IPS-18a (cell line): Measurements from ENCODE around the gene TSPAN11.

Experiments
- H3K27ac ChIP-seq: one replicate; pipeline ENCODE4 v1.5.1; 2013; ENCODE audit warnings: low read length
- H3K27me3 ChIP-seq: one replicate; pipeline ENCODE4 v1.6.1; 2013; ENCODE audit warnings: mild to moderate bottlenecking, low read length; ENCODE audit not compliant: control insufficient read depth, insufficient read depth
- H3K36me3 ChIP-seq: one replicate; pipeline ENCODE4 v1.6.1; 2013; ENCODE audit warnings: low read depth, low read length; ENCODE audit not compliant: control insufficient read depth
- H3K4me1 ChIP-seq: one replicate; pipeline ENCODE4 v1.6.1; 2013; ENCODE audit warnings: low read depth, low read length; ENCODE audit not compliant: control insufficient read depth
- H3K4me3 ChIP-seq: one replicate; pipeline ENCODE4 v1.5.1; 2013; ENCODE audit warnings: low read length
- H3K9ac ChIP-seq: one replicate; pipeline ENCODE4 v1.6.1; 2013; ENCODE audit warnings: mild to moderate bottlenecking, low read length, moderate library complexity
- H3K9me3 ChIP-seq: one replicate; pipeline ENCODE4 v1.6.1; 2013; ENCODE audit warnings: low read depth, low read length; ENCODE audit not compliant: control insufficient read depth

Gene TSPAN11

GRCh38 chr12:30962047-30962446 lies 35.5 kb downstream of the TSPAN11 start:
- no peak overlapping the region for H3K27ac ChIP-seq
- H3K9ac ChIP-seq, result no peak overlapping the region
- no peaks in the 10 kb centered on the region for H3K9me3 ChIP-seq
- H3K4me1 ChIP-seq, result no peaks in the 10 kb centered on the region
- no peaks in the 10 kb centered on the region for H3K27me3 ChIP-seq
- H3K4me3 ChIP-seq, result no peak overlapping the region
- H3K36me3 ChIP-seq, result no peaks in the 10 kb centered on the region

- H3K9ac ChIP-seq, result no peak overlapping the region
- H3K9me3 ChIP-seq, result no peaks in the 10 kb centered on the region
- no peak overlapping the region for H3K27ac ChIP-seq
- H3K36me3 ChIP-seq, result no peaks in the 10 kb centered on the region
- no peak overlapping the region for H3K4me3 ChIP-seq
- no peaks in the 10 kb centered on the region for H3K4me1 ChIP-seq
- H3K27me3 ChIP-seq, result no peaks in the 10 kb centered on the region
These were observed 37.4 kb downstream of the TSPAN11 start for GRCh38 chr12:30963709-30964564.

GRCh38 chr12:30964896-30965612 lies 38.5 kb downstream of the TSPAN11 start:
- no peaks in the 10 kb centered on the region for H3K4me1 ChIP-seq
- H3K9ac ChIP-seq, result no peak overlapping the region
- H3K4me3 ChIP-seq, result no peak overlapping the region
- no peaks in the 10 kb centered on the region for H3K27me3 ChIP-seq
- no peaks in the 10 kb centered on the region for H3K9me3 ChIP-seq
- no peaks in the 10 kb centered on the region for H3K36me3 ChIP-seq
- H3K27ac ChIP-seq, result no peak overlapping the region

DNA sequence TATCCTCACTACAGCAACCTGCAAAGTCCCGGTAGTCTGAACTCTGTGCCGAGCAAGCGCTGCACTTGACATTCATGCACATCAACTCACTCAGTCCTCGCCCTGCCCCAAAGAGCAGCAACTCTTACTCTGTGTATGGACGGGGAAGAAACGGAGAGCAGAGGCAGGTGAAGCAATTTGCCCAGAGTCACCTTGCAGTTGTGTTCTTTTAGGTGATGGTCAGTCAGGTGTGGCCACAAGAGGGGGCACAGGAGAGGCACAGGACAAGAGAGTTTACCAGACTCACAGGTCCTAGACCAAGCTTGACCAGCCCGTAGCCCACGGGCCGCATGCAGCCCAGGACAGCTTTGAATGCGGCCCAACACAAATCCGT lies 39.1 kb downstream of the TSPAN11 start:
- no peak overlapping the region for H3K27ac ChIP-seq
- H3K9me3 ChIP-seq, result no peaks in the 10 kb centered on the region

GRCh38 chr12:30967026-30967425 lies 40.5 kb downstream of the TSPAN11 start:
- Histone ChIP-seq H3K9ac (no peak overlapping the region), H3K9me3 (no peaks in the 10 kb centered on the region), H3K4me1 (no peaks in the 10 kb centered on the region), H3K36me3 (no peaks in the 10 kb centered on the region), H3K27me3 (no peaks in the 10 kb centered on the region), H3K4me3 (no peak overlapping the region), H3K27ac (no peak overlapping the region)

More for the DNA sequence above, 39.1 kb downstream of the TSPAN11 start:
- no peaks in the 10 kb centered on the region for H3K4me1 ChIP-seq
- H3K27me3 ChIP-seq, result no peaks in the 10 kb centered on the region
- H3K9ac ChIP-seq, result no peak overlapping the region
- H3K4me3 ChIP-seq, result no peak overlapping the region
- H3K36me3 ChIP-seq, result no peaks in the 10 kb centered on the region

GRCh38 chr12:30968211-30968610 lies 41.7 kb downstream of the TSPAN11 start:
- H3K4me1 ChIP-seq, result no peaks in the 10 kb centered on the region
- H3K36me3 ChIP-seq, result no peaks in the 10 kb centered on the region
- H3K27ac ChIP-seq, result no peak overlapping the region
- H3K9ac ChIP-seq, result no peak overlapping the region
- no peaks in the 10 kb centered on the region for H3K27me3 ChIP-seq
- H3K9me3 ChIP-seq, result no peaks in the 10 kb centered on the region
- no peak overlapping the region for H3K4me3 ChIP-seq

GRCh38 chr12:30969006-30969405 lies 42.5 kb downstream of the TSPAN11 start:
- no peak overlapping the region for H3K4me3 ChIP-seq
- H3K27ac ChIP-seq, result no peak overlapping the region
- H3K27me3 ChIP-seq, result no peaks in the 10 kb centered on the region
- no peaks in the 10 kb centered on the region for H3K9me3 ChIP-seq
- no peak overlapping the region for H3K9ac ChIP-seq
- H3K4me1 ChIP-seq, result no peaks in the 10 kb centered on the region
- H3K36me3 ChIP-seq, result no peaks in the 10 kb centered on the region

DNA sequence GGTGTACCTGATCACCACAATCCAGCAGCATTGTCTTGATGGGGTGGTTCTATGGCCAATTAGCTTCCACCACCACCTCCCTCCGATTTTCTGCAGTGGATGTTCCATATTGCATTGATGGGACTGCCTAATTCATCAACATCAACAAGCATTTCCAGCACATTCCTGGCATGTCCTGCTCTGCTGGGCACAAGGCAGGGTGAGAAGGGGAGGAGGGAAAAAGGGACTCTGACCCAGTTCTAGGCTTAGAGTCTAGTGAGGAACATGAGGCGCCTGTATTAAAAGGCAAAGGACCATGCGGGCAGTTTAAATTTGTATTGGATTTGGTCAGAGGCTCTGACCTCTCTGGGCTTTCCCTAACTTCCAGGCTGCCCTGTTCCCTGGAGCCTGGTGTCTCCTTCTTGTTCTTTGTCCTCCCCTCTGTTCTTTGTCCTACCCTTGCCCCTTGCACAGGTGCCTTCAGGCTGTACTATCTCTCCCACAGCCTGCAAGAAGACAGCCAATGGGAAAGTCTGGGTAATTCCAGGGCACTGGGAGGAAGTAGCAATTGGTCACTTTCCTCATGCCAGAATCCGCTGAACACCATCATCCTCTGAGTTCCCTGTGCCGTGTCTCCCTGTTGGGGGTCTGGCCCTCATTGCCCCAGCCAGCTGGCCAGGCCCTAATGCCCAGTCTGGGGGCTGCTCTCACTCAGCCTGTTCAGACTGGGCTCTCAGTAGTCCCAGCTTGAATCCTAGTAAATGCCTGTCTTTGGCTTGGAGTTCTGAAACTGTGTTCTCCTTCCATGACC lies 43.3 kb downstream of the TSPAN11 start:
- H3K36me3 ChIP-seq, result no peaks in the 10 kb centered on the region
- H3K9me3 ChIP-seq, result no peaks in the 10 kb centered on the region
- H3K4me3 ChIP-seq, result no peak overlapping the region
- H3K9ac ChIP-seq, result no peak overlapping the region
- no peak overlapping the region for H3K27ac ChIP-seq
- no peaks in the 10 kb centered on the region for H3K27me3 ChIP-seq
- H3K4me1 ChIP-seq, result no peaks in the 10 kb centered on the region

GRCh38 chr12:30970559-30971197 lies 44.1 kb downstream of the TSPAN11 start:
- Histone ChIP-seq H3K27ac (no peak overlapping the region), H3K9ac (no peak overlapping the region), H3K4me3 (no peak overlapping the region), H3K36me3 (no peaks in the 10 kb centered on the region), H3K9me3 (no peaks in the 10 kb centered on the region), H3K4me1 (no peaks in the 10 kb centered on the region), H3K27me3 (no peaks in the 10 kb centered on the region)

DNA sequence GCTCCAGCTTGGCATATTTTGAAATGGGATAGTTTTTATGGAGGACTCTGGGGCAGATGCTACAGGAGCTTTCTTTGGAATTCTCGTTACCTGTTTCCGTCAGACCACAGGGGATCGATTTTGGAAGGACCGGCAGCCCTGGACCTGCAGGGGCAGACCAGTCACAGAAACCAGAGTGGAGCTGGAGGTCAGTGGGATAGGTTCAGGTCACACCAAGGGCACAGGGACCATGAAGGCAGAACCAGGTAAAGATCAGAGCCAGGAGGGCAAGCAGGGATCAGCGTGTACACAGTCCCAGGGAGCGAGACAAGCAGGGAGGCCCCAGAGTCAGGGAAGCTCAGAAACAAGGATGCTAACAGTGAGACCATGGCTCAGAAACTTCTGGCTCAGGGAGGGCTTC lies 45.5 kb downstream of the TSPAN11 start:
- H3K4me3 ChIP-seq, result no peak overlapping the region
- no peaks in the 10 kb centered on the region for H3K9me3 ChIP-seq
- no peaks in the 10 kb centered on the region for H3K36me3 ChIP-seq
- no peak overlapping the region for H3K27ac ChIP-seq
- peaks cover 8% of the 10 kb centered on the region for H3K4me1 ChIP-seq
- H3K27me3 ChIP-seq, result no peaks in the 10 kb centered on the region
- no peak overlapping the region for H3K9ac ChIP-seq

DNA sequence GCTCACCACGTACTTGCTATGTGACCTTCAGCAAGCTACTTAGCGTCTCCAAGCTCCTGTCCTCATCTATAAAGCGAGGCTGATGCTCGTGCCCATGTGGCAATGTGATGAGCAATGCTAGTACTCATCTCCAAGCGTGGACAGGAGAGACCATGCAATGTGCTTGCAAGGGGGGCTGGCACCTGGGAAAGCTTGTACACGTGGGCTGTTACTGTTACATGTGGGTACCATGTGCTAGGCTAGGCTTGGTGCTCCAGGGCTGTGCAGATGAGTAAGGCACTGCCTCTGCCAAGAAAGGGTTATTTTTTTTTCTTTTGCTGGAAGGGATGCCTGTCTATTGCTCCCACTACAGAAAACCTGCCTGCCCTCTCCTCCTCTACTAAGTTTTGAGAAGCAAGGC lies 46.6 kb downstream of the TSPAN11 start:
- Histone ChIP-seq H3K9me3 (no peaks in the 10 kb centered on the region), H3K27ac (no peak overlapping the region), H3K27me3 (no peaks in the 10 kb centered on the region), H3K9ac (no peak overlapping the region), H3K4me1 (peaks cover 14% of the 10 kb centered on the region), H3K36me3 (no peaks in the 10 kb centered on the region), H3K4me3 (no peak overlapping the region)
